RPMI8226 (cell line): Measurements from ENCODE around the gene COX7C.
"Not testable (repeated sequence)": the region's sequence is repeated elsewhere in the genome, so short reads cannot be mapped to it uniquely, and the experiment has no call there.

Experiments
- DNase-seq: peaks from one replicate; pipeline ENCODE4 v3.0.0-alpha.2; 2015

Gene COX7C

GRCh38 chr5:86617756-86618576 lies at the start of gene COX7C:
TSS of gene COX7C (plus strand) at chr5:86617941. CDS start at chr5:86618056, 115 bp downstream.
- DNase-seq, result peak; percentile 99

- not testable (repeated sequence) for DNase-seq
Measured at GRCh38 chr5:86569522-86570426, 48.0 kb upstream of the COX7C start.

- DNase-seq, result no peak
Measured at GRCh38 chr5:86570427-86571083, 47.2 kb upstream of the COX7C start.

- not testable (repeated sequence) for DNase-seq
Measured at GRCh38 chr5:86571109-86571508, 46.6 kb upstream of the COX7C start.

GRCh38 chr5:86572825-86573517 lies 44.8 kb upstream of the COX7C start:
- DNase-seq, result no peak

GRCh38 chr5:86579502-86579901 lies 38.2 kb upstream of the COX7C start:
- DNase-seq, result no peak

GRCh38 chr5:86596476-86596875 lies 21.3 kb upstream of the COX7C start:
- DNase-seq, result no peak

GRCh38 chr5:86605881-86606280 lies 11.9 kb upstream of the COX7C start:
- DNase-seq, result no peak

GRCh38 chr5:86613455-86613854 lies 4.3 kb upstream of the COX7C start:
- no peak for DNase-seq

- DNase-seq, result no peak
Measured at GRCh38 chr5:86617309-86617755, 409 bp upstream of the COX7C start.

GRCh38 chr5:86623785-86624483 lies 6.2 kb downstream of the COX7C start:
- DNase-seq, result no peak

- DNase-seq, result no peak
Measured at GRCh38 chr5:86625148-86625547, 7.4 kb downstream of the COX7C start.

- no peak for DNase-seq
Measured at GRCh38 chr5:86626149-86626548, 8.4 kb downstream of the COX7C start.

- no peak for DNase-seq
Measured at GRCh38 chr5:86631165-86631564, 13.4 kb downstream of the COX7C start.

- DNase-seq, result no peak
Measured at GRCh38 chr5:86640998-86641397, 23.3 kb downstream of the COX7C start.

GRCh38 chr5:86644843-86645242 lies 27.1 kb downstream of the COX7C start:
- DNase-seq, result no peak

- no peak for DNase-seq
Measured at GRCh38 chr5:86645885-86646284, 28.1 kb downstream of the COX7C start.

GRCh38 chr5:86646671-86647070 lies 28.9 kb downstream of the COX7C start:
- no peak for DNase-seq

- no peak for DNase-seq
Measured at GRCh38 chr5:86649832-86650505, 32.2 kb downstream of the COX7C start.

GRCh38 chr5:86660771-86661170 lies 43.0 kb downstream of the COX7C start:
- DNase-seq, result not testable (repeated sequence)

- no peak for DNase-seq
Measured at GRCh38 chr5:86664173-86664572, 46.4 kb downstream of the COX7C start.
